Vagina (tissue), 2 donors: ENCODE data around the gene HK2.

ENCODE experiments used
- POLR2A ChIP-seq, 2 donors: fragments of 450-650 bp; IDR thresholded peaks; one replicate each; pipeline ENCODE4 v1.6.1; 2017; ENCODE audit warnings: antibody characterized with exemption in 2 of 2, mild to moderate bottlenecking in 2 of 2, moderate library complexity in 2 of 2
- POLR2AphosphoS5 ChIP-seq, 2 donors: sonication (generic); formaldehyde crosslinking; IDR thresholded peaks; one replicate each; pipeline ENCODE4 v1.9.0; 2017; ENCODE audit warnings: antibody characterized with exemption in 2 of 2, mild to moderate bottlenecking in 2 of 2, low read depth in 1 of 2; ENCODE audit not compliant: insufficient read depth in 1 of 2
- TF ChIP-seq, protein P1 (sequence below), 3 experiments: fragments of 450-650 bp in 2 of 3; fragments of 200-600 bp in 1 of 3; sonication (generic) in 1 of 3; IDR thresholded peaks; one replicate each; pipeline ENCODE4 v1.5.1; 2017 to 2019; ENCODE audit warnings: antibody characterized with exemption in 3 of 3, mild to moderate bottlenecking in 2 of 3, moderate library complexity in 2 of 3

GRCh38 chr2:74828543-74828942, 5.4 kb upstream of the HK2 start:
- TF ChIP-seq, protein P1, sequence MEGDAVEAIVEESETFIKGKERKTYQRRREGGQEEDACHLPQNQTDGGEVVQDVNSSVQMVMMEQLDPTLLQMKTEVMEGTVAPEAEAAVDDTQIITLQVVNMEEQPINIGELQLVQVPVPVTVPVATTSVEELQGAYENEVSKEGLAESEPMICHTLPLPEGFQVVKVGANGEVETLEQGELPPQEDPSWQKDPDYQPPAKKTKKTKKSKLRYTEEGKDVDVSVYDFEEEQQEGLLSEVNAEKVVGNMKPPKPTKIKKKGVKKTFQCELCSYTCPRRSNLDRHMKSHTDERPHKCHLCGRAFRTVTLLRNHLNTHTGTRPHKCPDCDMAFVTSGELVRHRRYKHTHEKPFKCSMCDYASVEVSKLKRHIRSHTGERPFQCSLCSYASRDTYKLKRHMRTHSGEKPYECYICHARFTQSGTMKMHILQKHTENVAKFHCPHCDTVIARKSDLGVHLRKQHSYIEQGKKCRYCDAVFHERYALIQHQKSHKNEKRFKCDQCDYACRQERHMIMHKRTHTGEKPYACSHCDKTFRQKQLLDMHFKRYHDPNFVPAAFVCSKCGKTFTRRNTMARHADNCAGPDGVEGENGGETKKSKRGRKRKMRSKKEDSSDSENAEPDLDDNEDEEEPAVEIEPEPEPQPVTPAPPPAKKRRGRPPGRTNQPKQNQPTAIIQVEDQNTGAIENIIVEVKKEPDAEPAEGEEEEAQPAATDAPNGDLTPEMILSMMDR (IDR thresholded peaks at IDR 0.05), result no peak
- TF ChIP-seq POLR2A (IDR thresholded peaks at IDR 0.05), result no peak
- no peak for TF ChIP-seq POLR2AphosphoS5 (IDR thresholded peaks at IDR 0.05; ENCODE audit: insufficient read depth in 1 of 2, low read depth in 1 of 2)
